ENCODE measurements around the gene REXO4. TPM values are rescaled to one million over a fixed set of nuclear protein-coding genes. Genes with fewer than 3 reads are reported as not detected.

Gene REXO4
- polyA plus RNA-seq, 1 of the 3 experiments (the other 2 are of a cell fraction): 37.3 TPM

GRCh38 chr9:133455936-133456335, 38.1 kb upstream of the REXO4 start:
- no peaks in the 10 kb centered on the region for H3K36me3 ChIP-seq (replicated peaks in 1 of 2; ENCODE audit: control insufficient read depth in 1 of 2, insufficient read depth in 2 of 2, low read length in 1 of 2)
- H3K4me2 ChIP-seq: no peak overlapping the region
- H3K4me3 ChIP-seq (ENCODE audit: low read depth in 2 of 2, low read length in 1 of 2): no peak overlapping the region
- no peak for TF ChIP-seq RFX5 (IDR thresholded peaks at IDR 0.05; ENCODE audit: low read length)
- no peak for TF ChIP-seq MXI1 (IDR thresholded peaks at IDR 0.05; ENCODE audit: low read depth, low read length)
- no peak for TF ChIP-seq EZH2phosphoT487 (IDR thresholded peaks at IDR 0.05; ENCODE audit: borderline replicate concordance, low read depth)
- no peak for TF ChIP-seq FOSL2 (IDR thresholded peaks at IDR 0.05; ENCODE audit: borderline replicate concordance, low read depth)
- peaks cover 0 to 17% of the 10 kb centered on the region in 2 experiments; a peak in 1 of 4 replicates for H3K4me1 ChIP-seq (ENCODE audit: control insufficient read depth in 1 of 2, insufficient read depth in 2 of 2, low read depth in 1 of 2, low read length in 1 of 2)
- POLR2A ChIA-PET: no interaction called here
- no peaks in the 10 kb centered on the region for H3K9me2 ChIP-seq
- WGBS (ENCODE audit: low lambda C conversion rate): 92% methylated on average over 11 of the region's 11 CpGs
- no peak for DNase-seq
- H3K9me3 ChIP-seq: no peaks in the 10 kb centered on the region
- peaks cover 2% of the 10 kb centered on the region for H3F3A ChIP-seq (replicated peaks; ENCODE audit: insufficient read depth)
- no peak overlapping the region for H3K27ac ChIP-seq (ENCODE audit: low read depth in 2 of 2, low read length in 1 of 2)
- H3K79me2 ChIP-seq (ENCODE audit: insufficient read depth): no peaks in the 10 kb centered on the region
- no peak overlapping the region for H3K9ac ChIP-seq
- H4K20me1 ChIP-seq (ENCODE audit: insufficient read depth): no peaks in the 10 kb centered on the region
- CTCF ChIA-PET: interaction anchor here (0.7 to 1.7 kb wide), 2 partner anchors 8 to 30 kb away, joined by 3 to 5 read pairs; no protein-coding TSS in a partner anchor
- no peaks in the 10 kb centered on the region for H3K27me3 ChIP-seq (ENCODE audit: insufficient read depth)
- no peak overlapping the region for H2AFZ ChIP-seq (ENCODE audit: low read depth)

GRCh38 chr9:133454943-133455673, 37.3 kb upstream of the REXO4 start:
- Histone ChIP-seq H3K9me3 (no peaks in the 10 kb centered on the region), H2AFZ (ENCODE audit: low read depth) (no peak overlapping the region), H3K9ac (no peak overlapping the region), H3F3A (replicated peaks; ENCODE audit: insufficient read depth) (peaks cover 2% of the 10 kb centered on the region), H3K36me3 (replicated peaks in 1 of 2; ENCODE audit: control insufficient read depth in 1 of 2, insufficient read depth in 2 of 2, low read length in 1 of 2) (no peaks in the 10 kb centered on the region), H3K4me3 (ENCODE audit: low read depth in 2 of 2, low read length in 1 of 2) (no peak overlapping the region), H3K27ac (ENCODE audit: low read depth in 2 of 2, low read length in 1 of 2) (no peak overlapping the region), H3K9me2 (no peaks in the 10 kb centered on the region), H3K27me3 (ENCODE audit: insufficient read depth) (no peaks in the 10 kb centered on the region), H3K79me2 (ENCODE audit: insufficient read depth) (no peaks in the 10 kb centered on the region), H3K4me1 (ENCODE audit: control insufficient read depth in 1 of 2, insufficient read depth in 2 of 2, low read depth in 1 of 2, low read length in 1 of 2) (peaks cover 0 to 11% of the 10 kb centered on the region in 2 experiments; a peak in 1 of 4 replicates), H4K20me1 (ENCODE audit: insufficient read depth) (no peaks in the 10 kb centered on the region), H3K4me2 (no peak overlapping the region)
- ChIA-PET CTCF (interaction anchor here (0.7 to 1.2 kb wide), 2 partner anchors 12 to 31 kb away, joined by 3 to 4 read pairs; no protein-coding TSS in a partner anchor), POLR2A (no interaction called here)
- 87% methylated on average over 3 of the region's 20 CpGs for WGBS (ENCODE audit: low lambda C conversion rate)
- no peak for TF ChIP-seq USF1 (IDR thresholded peaks at IDR 0.05; ENCODE audit: borderline replicate concordance, low read depth)
- no peak for DNase-seq

GRCh38 chr9:133454325-133454724, 36.5 kb upstream of the REXO4 start:
- no peak overlapping the region for H3K9ac ChIP-seq
- ChIA-PET POLR2A (no interaction called here), CTCF (interaction anchor here (1.2 kb wide), 1 partner anchor 11 kb away, joined by 4 read pairs; no protein-coding TSS in a partner anchor)
- H3K4me3 ChIP-seq (ENCODE audit: low read depth in 2 of 2, low read length in 1 of 2): no peak overlapping the region
- no peaks in the 10 kb centered on the region for H3K79me2 ChIP-seq (ENCODE audit: insufficient read depth)
- no peaks in the 10 kb centered on the region for H3K27me3 ChIP-seq (ENCODE audit: insufficient read depth)
- H2AFZ ChIP-seq (ENCODE audit: low read depth): no peak overlapping the region
- H3K9me3 ChIP-seq: no peaks in the 10 kb centered on the region
- no peak overlapping the region for H3K4me2 ChIP-seq
- H4K20me1 ChIP-seq (ENCODE audit: insufficient read depth): no peaks in the 10 kb centered on the region
- no peaks in the 10 kb centered on the region for H3K36me3 ChIP-seq (replicated peaks in 1 of 2; ENCODE audit: control insufficient read depth in 1 of 2, insufficient read depth in 2 of 2, low read length in 1 of 2)
- peaks cover 2% of the 10 kb centered on the region for H3F3A ChIP-seq (replicated peaks; ENCODE audit: insufficient read depth)
- H3K27ac ChIP-seq (ENCODE audit: low read depth in 2 of 2, low read length in 1 of 2): no peak overlapping the region
- no peaks in the 10 kb centered on the region for H3K9me2 ChIP-seq
- peaks cover 0 to 11% of the 10 kb centered on the region in 2 experiments; a peak in 1 of 4 replicates for H3K4me1 ChIP-seq (ENCODE audit: control insufficient read depth in 1 of 2, insufficient read depth in 2 of 2, low read depth in 1 of 2, low read length in 1 of 2)
- DNase-seq: no peak
- 83% methylated on average over 14 of the region's 19 CpGs for WGBS (ENCODE audit: low lambda C conversion rate)
- TF ChIP-seq CTCF (IDR thresholded peaks at IDR 0.05): no peak
- TF ChIP-seq RXRA (IDR thresholded peaks at IDR 0.05; ENCODE audit: borderline replicate concordance, low read depth): no peak
- TF ChIP-seq REST (IDR thresholded peaks at IDR 0.05; ENCODE audit: low read depth, low read length): no peak
- TF ChIP-seq FOXM1 (IDR thresholded peaks at IDR 0.05; ENCODE audit: low read depth): no peak
- TF ChIP-seq EZH2phosphoT487 (IDR thresholded peaks at IDR 0.05; ENCODE audit: borderline replicate concordance, low read depth): no peak
- no peak for TF ChIP-seq USF2 (IDR thresholded peaks at IDR 0.05; ENCODE audit: borderline replicate concordance, low read depth, low read length)
- no peak for TF ChIP-seq TAF1 (IDR thresholded peaks at IDR 0.05; ENCODE audit: borderline replicate concordance, low read depth, low read length)
- no peak for TF ChIP-seq EP300 (IDR thresholded peaks at IDR 0.05; ENCODE audit: borderline replicate concordance in 1 of 2, low read depth in 1 of 2, low read length in 1 of 2)
